ENCODE data around the gene PRDM15.
A peak's percentile ranks its signal among the peaks of the same experiment; 100 is the strongest.

The PRDM15 gene

GRCh38 chr21:41906770-41907169 is 27.6 kb upstream of the PRDM15 start:
- no peak for DNase-seq

GRCh38 chr21:41903559-41904351 is 24.6 kb upstream of the PRDM15 start:
- no peak for DNase-seq

- DNase-seq, result no peak
Measured at GRCh38 chr21:41902946-41903345, 23.8 kb upstream of the PRDM15 start.

- DNase-seq, result no peak
Measured at GRCh38 chr21:41901782-41902181, 22.6 kb upstream of the PRDM15 start.

GRCh38 chr21:41901099-41901498 is 22.0 kb upstream of the PRDM15 start:
- peak; percentile 73 for DNase-seq

GRCh38 chr21:41900401-41900800 is 21.3 kb upstream of the PRDM15 start:
- DNase-seq, result no peak

- peak; percentile 80 for DNase-seq
Measured at GRCh38 chr21:41899426-41900202, 20.5 kb upstream of the PRDM15 start.

- no peak for DNase-seq
Measured at GRCh38 chr21:41898998-41899397, 19.9 kb upstream of the PRDM15 start.

GRCh38 chr21:41897700-41898099 is 18.6 kb upstream of the PRDM15 start:
- no peak for DNase-seq

GRCh38 chr21:41897047-41897669 is 18.0 kb upstream of the PRDM15 start:
- no peak for DNase-seq

- DNase-seq, result peak; percentile 60
Measured at GRCh38 chr21:41895643-41896493, 16.7 kb upstream of the PRDM15 start.

- DNase-seq, result no peak
Measured at GRCh38 chr21:41894922-41895557, 15.9 kb upstream of the PRDM15 start.

GRCh38 chr21:41894511-41894910 is 15.4 kb upstream of the PRDM15 start:
- no peak for DNase-seq

GRCh38 chr21:41892726-41893125 is 13.6 kb upstream of the PRDM15 start:
- no peak for DNase-seq

- no peak for DNase-seq
Measured at GRCh38 chr21:41891132-41891531, 12.0 kb upstream of the PRDM15 start.

- DNase-seq, result no peak
Measured at GRCh38 chr21:41890355-41890754, 11.2 kb upstream of the PRDM15 start.

GRCh38 chr21:41888749-41889376 is 9.7 kb upstream of the PRDM15 start:
- no peak for DNase-seq

GRCh38 chr21:41887667-41888066 is 8.5 kb upstream of the PRDM15 start:
- DNase-seq, result no peak

GRCh38 chr21:41886328-41886727 is 7.2 kb upstream of the PRDM15 start:
- no peak for DNase-seq

- no peak for DNase-seq
Measured at GRCh38 chr21:41885341-41886024, 6.3 kb upstream of the PRDM15 start.

GRCh38 chr21:41884501-41885030 is 5.4 kb upstream of the PRDM15 start:
- no peak for DNase-seq
